ENCODE results near the gene ZBTB7C.

GRCh38 chr18:48279312-48279711 is 129.9 kb downstream of the ZBTB7C start:
- TF ChIP-seq CTCF (IDR thresholded peaks at IDR 0.05), result no peak
- TF ChIP-seq EZH2 (IDR thresholded peaks at IDR 0.05), result no peak
